WTC11 (cell line): ENCODE data around the gene OPRL1.

Experiments
- CTCF ChIP-seq: fragments of 200-600 bp; IDR thresholded peaks from 2 replicates; pipeline ENCODE4 v1.8.0; 2022; ENCODE audit warnings: antibody characterized with exemption
- MAX ChIP-seq: sonication (generic); formaldehyde crosslinking; IDR thresholded peaks from 2 replicates; pipeline ENCODE4 v1.8.0; 2022; ENCODE audit warnings: mild to moderate bottlenecking, missing genetic modification reagents
- OVOL2 ChIP-seq: fragments of 250-450 bp; sonication (Bioruptor Pico); IDR thresholded peaks from 2 replicates; pipeline ENCODE4 v1.9.0; 2021; ENCODE audit warnings: mild to moderate bottlenecking, borderline replicate concordance
- ZNF138 ChIP-seq: sonication (generic); formaldehyde crosslinking; conservative IDR thresholded peaks from 2 replicates; pipeline ENCODE4 v1.8.1; 2022; ENCODE audit warnings: mild to moderate bottlenecking, moderate library complexity, missing genetic modification reagents

GRCh38 chr20:64083378-64083803, 3.5 kb downstream of the OPRL1 start:
- TF ChIP-seq CTCF (no peak), OVOL2 (CRISPR knock-in tag) (no peak), MAX (no peak), ZNF138 (CRISPR knock-in tag) (no peak)
